ENCODE measurements around the gene RAB13.
"Not testable (repeated sequence)": the region's sequence is repeated elsewhere in the genome, so short reads cannot be mapped to it uniquely, and the experiment has no call there.

RAB13 gene

DNA sequence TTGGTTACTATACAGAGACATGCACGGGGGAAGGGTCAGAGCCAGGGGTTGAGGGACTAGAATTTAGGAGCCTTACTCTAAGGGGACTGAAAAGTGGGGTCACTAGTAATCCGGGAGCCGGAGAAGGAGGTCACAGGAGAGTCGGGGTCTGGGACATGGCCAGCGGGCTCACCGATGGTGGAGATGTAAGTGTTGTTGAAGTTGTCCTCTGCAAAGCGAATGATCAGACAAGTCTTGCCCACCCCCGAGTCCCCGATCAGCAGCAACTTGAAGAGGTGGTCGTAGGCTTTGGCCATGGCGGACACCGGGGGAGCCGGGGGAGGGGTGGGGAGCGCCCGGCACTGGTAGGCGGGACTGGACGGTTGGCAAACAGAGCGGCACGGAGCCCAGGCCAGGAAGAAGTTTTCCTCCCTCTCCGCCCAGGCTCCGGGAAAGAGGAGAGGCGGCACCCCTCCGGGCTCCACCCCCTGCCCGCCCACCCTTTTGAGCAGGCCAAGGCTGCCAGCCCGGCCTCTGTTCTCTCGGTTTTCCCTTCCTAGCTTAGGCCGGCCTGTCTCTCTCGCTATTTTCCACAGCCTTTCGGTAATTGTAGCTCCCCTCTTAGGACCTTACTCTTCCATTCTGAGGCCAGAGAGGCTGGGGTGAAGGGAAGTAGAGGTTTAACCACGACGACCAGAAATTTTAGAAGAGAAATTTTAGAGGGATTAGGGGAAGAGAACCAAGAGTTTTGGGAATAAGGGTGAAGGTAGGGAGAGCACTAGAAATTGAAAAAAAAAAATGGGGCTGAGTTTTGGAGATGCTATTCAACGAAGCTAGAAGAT lies at the start of gene RAB13:
Gene RAB13 (minus strand): TSS at position 399 of the 821 bp plus-strand sequence. CDS start 103 bp downstream, at position 296.
- in situ Hi-C loops (cut with MboI; ENCODE audit: low sequenced_read_pairs), result loop anchor here (5.0 to 10.0 kb wide), 2 partner anchors 309 to 471 kb away; partner anchors contain the start of gene NPR1

DNA sequence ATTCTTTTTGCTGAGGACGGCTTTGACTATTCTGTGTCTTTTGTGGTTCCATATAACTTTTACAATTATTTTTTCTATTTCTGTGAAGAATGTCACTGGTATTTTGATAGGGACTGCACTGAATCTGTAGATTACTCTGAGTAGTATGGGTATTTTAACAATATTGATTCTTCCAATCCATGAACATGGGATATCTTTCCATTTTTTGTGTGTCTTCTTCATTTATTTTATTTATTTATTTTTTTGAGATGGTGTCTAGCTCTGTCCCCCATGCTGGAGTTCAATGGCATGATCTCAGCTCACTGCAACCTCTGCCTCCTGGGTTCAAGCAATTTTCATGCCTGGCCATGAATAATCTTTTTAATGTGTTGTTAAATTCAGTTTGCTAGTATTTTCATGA lies 47.6 kb upstream of the RAB13 start:
- in situ Hi-C loops (cut with MboI; ENCODE audit: low sequenced_read_pairs), result not testable (repeated sequence)

DNA sequence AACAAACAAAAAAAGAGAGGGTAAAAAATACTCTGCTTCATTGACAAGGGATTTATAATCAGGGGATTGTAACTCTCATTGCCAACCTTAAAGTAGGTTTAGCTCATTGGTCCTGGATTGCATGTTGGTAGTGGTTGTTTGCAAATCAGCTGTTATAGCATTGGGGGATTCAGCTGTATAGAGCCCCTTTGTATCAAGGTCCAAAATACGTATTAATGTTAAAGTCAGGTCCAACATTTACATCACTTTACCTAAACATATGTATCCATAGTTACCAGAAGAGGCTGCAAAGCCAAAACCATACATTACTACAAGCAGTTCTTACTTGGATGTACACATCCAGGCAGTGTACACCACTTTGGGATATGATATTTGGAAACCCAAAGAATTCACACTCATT lies 33.8 kb upstream of the RAB13 start:
- in situ Hi-C loops (cut with MboI; ENCODE audit: low sequenced_read_pairs), result no loop called here

DNA sequence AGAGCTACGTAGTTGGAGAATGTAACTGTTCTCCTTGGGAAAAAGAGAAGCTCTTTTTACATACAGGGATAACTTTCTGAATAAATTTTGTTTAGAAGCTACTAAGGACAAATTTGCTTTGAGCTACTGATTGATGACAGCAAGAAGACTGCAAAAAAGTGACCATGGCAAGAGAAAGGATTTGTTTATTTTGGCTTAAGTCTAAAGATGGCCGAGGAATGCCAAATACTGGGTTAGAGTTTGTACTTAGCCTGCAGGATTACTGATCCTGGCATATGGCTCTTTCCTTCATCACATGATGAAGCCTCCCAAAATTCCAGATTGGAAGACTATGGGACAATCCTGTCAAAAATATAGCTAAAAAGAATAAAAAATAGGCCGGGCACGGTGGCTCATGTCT lies 33.1 kb upstream of the RAB13 start:
- in situ Hi-C loops (cut with MboI; ENCODE audit: low sequenced_read_pairs), result no loop called here

GRCh38 chr1:154014154-154014907 lies 28.2 kb upstream of the RAB13 start:
- in situ Hi-C loops (cut with MboI; ENCODE audit: low sequenced_read_pairs), result no loop called here

DNA sequence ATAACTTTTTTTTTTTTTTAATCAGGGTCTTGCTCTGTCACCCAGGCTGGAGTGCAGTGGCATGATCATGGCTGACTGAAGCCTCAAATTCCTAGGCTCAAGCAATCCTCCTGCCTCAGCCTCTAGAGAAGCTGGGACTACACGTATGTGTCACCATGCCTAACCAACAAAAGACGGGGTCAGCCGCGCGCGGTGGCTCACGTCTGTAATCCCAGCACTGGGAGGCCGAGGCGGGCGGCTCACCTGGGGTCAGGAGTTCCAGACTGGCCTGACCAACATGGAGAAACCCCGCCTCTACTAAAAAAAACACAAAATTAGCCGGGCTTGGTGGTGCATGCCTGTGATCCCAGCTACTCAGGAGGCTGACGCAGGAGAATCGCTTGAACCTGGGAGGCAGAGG lies 26.4 kb upstream of the RAB13 start:
- in situ Hi-C loops (cut with MboI; ENCODE audit: low sequenced_read_pairs), result not testable (repeated sequence)

DNA sequence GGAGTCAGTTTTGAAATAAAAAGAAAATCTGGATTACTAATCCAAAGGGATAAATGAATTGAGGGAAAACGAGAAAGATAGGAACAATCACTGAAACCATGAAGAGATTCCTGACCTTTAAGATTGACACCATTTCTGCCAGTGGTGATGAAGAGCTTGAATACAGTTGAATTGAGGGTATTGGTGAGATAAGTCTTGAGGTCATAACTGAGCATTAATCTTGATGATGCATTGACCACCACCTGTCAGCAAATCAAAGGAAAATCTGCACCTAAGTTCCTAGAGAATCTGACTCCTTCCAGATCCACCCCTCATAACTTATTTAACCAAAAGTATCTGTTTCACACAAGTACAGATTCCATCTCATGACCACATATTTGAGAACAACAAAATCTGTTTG lies 26.0 kb upstream of the RAB13 start:
- in situ Hi-C loops (cut with MboI; ENCODE audit: low sequenced_read_pairs), result no loop called here

GRCh38 chr1:154006136-154006535 lies 20.0 kb upstream of the RAB13 start:
- in situ Hi-C loops (cut with MboI; ENCODE audit: low sequenced_read_pairs), result no loop called here

- in situ Hi-C loops (cut with MboI; ENCODE audit: low sequenced_read_pairs), result no loop called here
Observed at GRCh38 chr1:154000420-154000819, 14.3 kb upstream of the RAB13 start.

- in situ Hi-C loops (cut with MboI; ENCODE audit: low sequenced_read_pairs), result not testable (repeated sequence)
Observed at GRCh38 chr1:153996882-153997281, 10.7 kb upstream of the RAB13 start.

- in situ Hi-C loops (cut with MboI; ENCODE audit: low sequenced_read_pairs), result no loop called here
Observed at GRCh38 chr1:153995640-153996039, 9.5 kb upstream of the RAB13 start.

GRCh38 chr1:153995202-153995601 lies 9.1 kb upstream of the RAB13 start:
- in situ Hi-C loops (cut with MboI; ENCODE audit: low sequenced_read_pairs), result no loop called here

DNA sequence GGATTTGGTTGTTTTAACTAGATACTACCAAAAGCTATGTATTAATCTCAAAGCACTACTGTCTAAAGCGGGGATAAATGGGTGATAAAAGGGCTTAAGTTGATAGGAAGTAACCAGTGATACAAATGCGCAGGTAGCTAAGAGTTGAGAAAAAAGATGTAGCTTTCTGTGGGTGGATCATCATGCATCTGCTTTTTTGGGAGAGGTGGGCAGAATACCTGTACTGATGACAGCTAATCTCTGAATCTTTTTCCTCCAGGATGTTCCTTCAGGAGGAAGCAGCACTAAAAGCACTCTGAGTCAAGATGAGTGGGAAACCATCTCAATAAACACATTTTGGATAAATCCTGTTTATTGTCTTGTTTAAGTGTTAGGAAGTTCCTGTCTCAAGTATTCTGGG lies 5.7 kb upstream of the RAB13 start:
- in situ Hi-C loops (cut with MboI; ENCODE audit: low sequenced_read_pairs), result no loop called here

GRCh38 chr1:153991151-153991630 lies 5.1 kb upstream of the RAB13 start:
- in situ Hi-C loops (cut with MboI; ENCODE audit: low sequenced_read_pairs), result no loop called here

DNA sequence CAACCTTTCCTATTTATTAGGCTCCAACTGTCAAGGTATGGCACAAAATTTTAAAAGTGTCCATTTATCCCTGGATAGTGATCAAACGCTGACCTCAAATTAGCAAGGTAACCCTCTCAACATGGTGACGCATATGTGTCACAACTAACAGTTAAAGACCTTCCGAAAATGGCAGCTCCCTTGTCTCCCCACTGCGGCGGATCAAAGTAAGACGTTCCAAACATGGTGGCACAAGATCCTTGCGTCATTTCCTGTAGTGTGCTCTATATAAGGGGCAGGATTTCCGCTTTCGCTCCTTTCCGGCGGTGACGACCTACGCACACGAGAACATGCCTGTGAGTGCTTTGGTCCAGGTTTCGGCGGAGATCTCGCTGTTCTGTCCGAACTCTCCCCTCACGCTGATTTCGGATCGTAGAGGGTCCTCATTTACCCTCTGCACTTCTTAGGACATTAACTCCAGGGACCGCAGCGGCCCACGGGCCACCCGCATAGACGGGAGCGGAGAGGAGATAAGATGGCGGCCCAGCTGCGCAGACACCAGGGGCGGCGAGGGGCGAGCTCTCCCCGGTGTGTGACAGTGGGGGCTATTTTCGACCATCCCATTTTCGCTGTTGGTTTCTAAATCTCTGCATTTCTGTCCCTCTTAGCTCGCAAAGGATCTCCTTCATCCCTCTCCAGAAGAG lies 4.5 kb upstream of the RAB13 start, which contains the start of gene RPS27:
Gene RPS27 (plus strand): TSS at position 295 of the 683 bp plus-strand sequence. CDS start 35 bp downstream, at position 330.
- in situ Hi-C loops (cut with MboI; ENCODE audit: low sequenced_read_pairs), result no loop called here

DNA sequence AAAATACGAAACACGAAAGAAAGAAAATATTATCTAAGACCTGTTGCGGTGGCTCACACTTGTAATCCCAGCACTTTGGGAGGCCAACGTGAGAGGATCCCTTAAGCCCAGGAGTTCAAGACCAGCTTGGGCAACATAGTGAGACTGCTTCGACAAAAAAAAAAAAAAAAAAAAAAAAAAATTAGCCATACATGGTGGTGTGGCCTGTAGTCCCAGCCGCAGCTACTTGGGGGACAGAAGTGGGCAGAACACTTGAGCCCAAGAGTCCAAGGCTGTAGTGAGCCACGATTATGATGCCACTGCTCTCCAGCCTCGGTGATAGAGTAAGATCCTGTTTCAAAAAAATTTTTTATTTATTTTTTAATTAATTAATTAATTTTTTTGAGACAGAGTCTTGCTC lies 1.5 kb upstream of the RAB13 start:
- in situ Hi-C loops (cut with MboI; ENCODE audit: low sequenced_read_pairs), result loop anchor here (5.0 to 10.0 kb wide), 2 partner anchors 310 to 473 kb away; partner anchors contain the start of gene NPR1

GRCh38 chr1:153985341-153985912 lies 712 bp downstream of the RAB13 start:
- in situ Hi-C loops (cut with MboI; ENCODE audit: low sequenced_read_pairs), result loop anchor here (5.0 to 10.0 kb wide), 2 partner anchors 308 to 471 kb away; partner anchors contain the start of gene NPR1

GRCh38 chr1:153984123-153984894 lies 1.8 kb downstream of the RAB13 start:
- in situ Hi-C loops (cut with MboI; ENCODE audit: low sequenced_read_pairs), result loop anchor here (10.0 kb wide), 1 partner anchor 470 kb away; no protein-coding TSS in a partner anchor

GRCh38 chr1:153981735-153982134 lies 4.4 kb downstream of the RAB13 start:
- in situ Hi-C loops (cut with MboI; ENCODE audit: low sequenced_read_pairs), result loop anchor here (10.0 kb wide), 1 partner anchor 467 kb away; no protein-coding TSS in a partner anchor

GRCh38 chr1:153979091-153979490 lies 7.0 kb downstream of the RAB13 start:
- in situ Hi-C loops (cut with MboI; ENCODE audit: low sequenced_read_pairs), result not testable (repeated sequence)

Data from HL-60/S4 (cell line).